Tibial nerve (tissue), 4 donors: ENCODE data around the gene CXCL10. TPM values are rescaled to one million over a fixed set of nuclear protein-coding genes. Genes with fewer than 3 reads are reported as not detected.
"Not testable (repeated sequence)": the region's sequence is repeated elsewhere in the genome, so short reads cannot be mapped to it uniquely, and the experiment has no call there.

Source experiments
- DNase-seq, 2 donors: peaks; one replicate each; pipeline ENCODE4 v3.0.0-alpha.2; 2019; ENCODE audit warnings: low spot score in 2 of 2
- H3K27ac ChIP-seq, 4 donors: fragments of 200-600 bp; sonication (generic) in 3 of 4; one replicate each; pipeline ENCODE4 v1.5.1; 2017 to 2019; ENCODE audit warnings: mild to moderate bottlenecking in 1 of 4
- H3K27me3 ChIP-seq, 2 donors: fragments of 200-600 bp; sonication (generic) in 1 of 2; one replicate each; pipeline versions ENCODE4 v1.5.1 to v1.6.0; 2017 to 2019
- H3K36me3 ChIP-seq, 3 donors: fragments of 200-600 bp; sonication (generic); one replicate each; pipeline ENCODE4 v1.5.1; 2018 to 2019
- H3K4me1 ChIP-seq, 4 donors: fragments of 200-600 bp; sonication (generic) in 3 of 4; one replicate each; pipeline ENCODE4 v1.5.1; 2017 to 2019
- H3K4me3 ChIP-seq, 4 donors: fragments of 200-600 bp; sonication (generic) in 3 of 4; one replicate each; pipeline ENCODE4 v1.5.1; 2017 to 2019; ENCODE audit warnings: mild to moderate bottlenecking in 1 of 4, moderate library complexity in 1 of 4
- H3K9me3 ChIP-seq, 4 donors: fragments of 200-600 bp; sonication (generic) in 3 of 4; one replicate each; pipeline ENCODE4 v1.5.1; 2017 to 2019
- EP300 ChIP-seq, 2 donors: sonication (generic); formaldehyde crosslinking; IDR thresholded peaks; one replicate each; pipeline ENCODE4 v1.6.1; 2017; ENCODE audit warnings: antibody characterized with exemption in 2 of 2, mild to moderate bottlenecking in 1 of 2
- POLR2A ChIP-seq, 2 donors: fragments of 450-650 bp; IDR thresholded peaks; one replicate each; pipeline ENCODE4 v1.6.1; 2017; ENCODE audit warnings: antibody characterized with exemption in 2 of 2, mild to moderate bottlenecking in 2 of 2, moderate library complexity in 2 of 2
- WGBS, 2 donors: methylation state at CpG; one replicate each; pipeline ENCODE4 v1.1.5; 2018; 5-methylcytosine and 5-hydroxymethylcytosine counted together
- total RNA-seq, 4 donors: library from RNA; depleted of rRNA; stranded (reverse); fragments of >200 nt; gene quantifications; one replicate each; pipeline ENCODE4 v1.1.0, GENCODE V29; 2016
- TF ChIP-seq, protein P1 (sequence below), 5 experiments: fragments of 200-600 bp in 3 of 5; fragments of 450-650 bp in 2 of 5; sonication (generic) in 3 of 5; IDR thresholded peaks; one replicate each; pipeline ENCODE4 v1.5.1; 2016 to 2019; ENCODE audit warnings: antibody characterized with exemption in 5 of 5, mild to moderate bottlenecking in 3 of 5, moderate library complexity in 2 of 5

The CXCL10 gene
- total RNA-seq, 4 donors from 2014 or later: 1.2 to 2.8 TPM; not detected in 2

DNA sequence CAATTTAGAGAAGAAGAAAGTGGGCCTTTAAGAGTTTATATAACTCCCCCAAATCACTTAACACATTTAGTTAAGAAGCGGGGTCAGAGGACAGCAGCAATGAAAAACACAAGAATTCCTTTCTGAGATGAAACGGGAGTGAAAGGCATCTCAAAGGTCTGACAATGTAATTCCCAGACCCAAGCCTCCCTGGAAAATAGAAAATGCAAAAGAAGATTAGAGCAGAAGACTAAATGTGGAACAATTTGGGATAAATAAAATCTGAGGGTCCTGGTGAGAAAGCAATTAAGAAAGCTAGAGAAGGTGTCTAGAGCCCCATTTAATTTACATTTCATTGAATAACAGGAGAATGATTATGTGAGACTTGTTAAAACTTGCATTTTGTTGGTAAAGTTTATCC lies 32.1 kb upstream of the CXCL10 start:
- H3K27me3 ChIP-seq: no peaks in the 10 kb centered on the region
- H3K27ac ChIP-seq: peak overlapping the region in 3 of 4 donors; percentile 57 to 85 (median 62)
- WGBS, 2 donors: 19 to 24% methylated on average over 2 of the region's 2 CpGs
- H3K4me3 ChIP-seq: peak overlapping the region in 2 of 4 donors; percentile 11 to 21
- no peak for DNase-seq
- H3K9me3 ChIP-seq: no peaks in the 10 kb centered on the region
- peaks cover 0 to 11% (median 4%) of the 10 kb centered on the region in 4 donors for H3K4me1 ChIP-seq
- H3K36me3 ChIP-seq: no peaks in the 10 kb centered on the region
- TF ChIP-seq POLR2A (IDR thresholded peaks at IDR 0.05) (no peak), EP300 (IDR thresholded peaks at IDR 0.05) (no peak)
- TF ChIP-seq, protein P1, sequence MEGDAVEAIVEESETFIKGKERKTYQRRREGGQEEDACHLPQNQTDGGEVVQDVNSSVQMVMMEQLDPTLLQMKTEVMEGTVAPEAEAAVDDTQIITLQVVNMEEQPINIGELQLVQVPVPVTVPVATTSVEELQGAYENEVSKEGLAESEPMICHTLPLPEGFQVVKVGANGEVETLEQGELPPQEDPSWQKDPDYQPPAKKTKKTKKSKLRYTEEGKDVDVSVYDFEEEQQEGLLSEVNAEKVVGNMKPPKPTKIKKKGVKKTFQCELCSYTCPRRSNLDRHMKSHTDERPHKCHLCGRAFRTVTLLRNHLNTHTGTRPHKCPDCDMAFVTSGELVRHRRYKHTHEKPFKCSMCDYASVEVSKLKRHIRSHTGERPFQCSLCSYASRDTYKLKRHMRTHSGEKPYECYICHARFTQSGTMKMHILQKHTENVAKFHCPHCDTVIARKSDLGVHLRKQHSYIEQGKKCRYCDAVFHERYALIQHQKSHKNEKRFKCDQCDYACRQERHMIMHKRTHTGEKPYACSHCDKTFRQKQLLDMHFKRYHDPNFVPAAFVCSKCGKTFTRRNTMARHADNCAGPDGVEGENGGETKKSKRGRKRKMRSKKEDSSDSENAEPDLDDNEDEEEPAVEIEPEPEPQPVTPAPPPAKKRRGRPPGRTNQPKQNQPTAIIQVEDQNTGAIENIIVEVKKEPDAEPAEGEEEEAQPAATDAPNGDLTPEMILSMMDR (IDR thresholded peaks at IDR 0.05): no peak

DNA sequence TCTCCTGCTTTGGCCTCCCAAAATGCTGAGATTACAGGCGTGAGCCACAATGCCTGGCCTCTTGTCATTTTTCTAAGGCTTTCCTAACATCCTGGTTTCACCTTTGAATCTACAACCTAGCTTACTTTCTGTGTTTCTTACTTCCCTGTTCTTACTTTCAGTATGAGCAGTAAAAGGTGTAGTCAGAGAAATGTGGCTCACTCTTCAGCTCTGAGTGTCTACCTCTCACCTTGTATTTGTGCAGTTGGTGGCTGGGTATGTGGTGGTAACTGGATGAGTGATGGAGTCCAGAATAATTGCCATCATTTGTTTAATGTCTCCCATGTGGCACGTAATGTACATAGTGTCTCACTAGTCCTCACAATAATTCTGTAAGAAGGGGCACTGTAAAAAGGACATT lies 31.7 kb upstream of the CXCL10 start:
- TF ChIP-seq EP300 (IDR thresholded peaks at IDR 0.05) (no peak), POLR2A (IDR thresholded peaks at IDR 0.05) (no peak)
- TF ChIP-seq, protein P1 (IDR thresholded peaks at IDR 0.05): no peak
- Histone ChIP-seq H3K4me1 (peaks cover 0 to 11% (median 2%) of the 10 kb centered on the region in 4 donors), H3K36me3 (no peaks in the 10 kb centered on the region), H3K27me3 (no peaks in the 10 kb centered on the region), H3K4me3 (peak overlapping the region in 2 of 4 donors; percentile 11 to 21), H3K27ac (peak overlapping the region in 3 of 4 donors; percentile 57 to 85 (median 62)), H3K9me3 (no peaks in the 10 kb centered on the region)
- WGBS, 2 donors: 42 to 50% methylated on average over 2 of the region's 2 CpGs
- no peak for DNase-seq

DNA sequence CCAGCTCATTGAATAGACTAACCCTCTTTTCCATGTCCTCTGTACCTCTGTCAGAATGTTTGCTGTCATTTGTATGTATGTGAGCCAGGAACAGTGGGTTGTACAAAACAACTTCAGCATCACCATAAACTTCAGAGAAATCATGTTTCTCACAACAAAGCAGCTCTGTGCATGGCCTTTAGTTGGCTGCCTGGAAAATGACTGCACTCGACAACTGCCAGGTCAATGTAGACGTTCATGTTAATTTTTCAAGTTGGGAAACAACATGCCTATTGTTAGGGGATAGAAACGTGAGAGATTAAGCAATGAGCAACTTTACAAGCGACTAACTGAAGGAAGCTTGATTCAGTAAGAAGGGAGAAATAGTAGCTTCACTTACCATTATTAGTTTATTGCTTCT lies 30.4 kb upstream of the CXCL10 start:
- TF ChIP-seq, protein P1 (IDR thresholded peaks at IDR 0.05): no peak
- peak in 1 of 2 donors; percentile 29 for TF ChIP-seq POLR2A (IDR thresholded peaks at IDR 0.05)
- peak; percentile 18 to 73 for TF ChIP-seq EP300 (IDR thresholded peaks at IDR 0.05)
- 20 to 26% methylated on average over 4 of the region's 4 CpGs for WGBS, 2 donors
- H3K4me1 ChIP-seq: peaks cover 0 to 11% (median 2%) of the 10 kb centered on the region in 4 donors

DNA sequence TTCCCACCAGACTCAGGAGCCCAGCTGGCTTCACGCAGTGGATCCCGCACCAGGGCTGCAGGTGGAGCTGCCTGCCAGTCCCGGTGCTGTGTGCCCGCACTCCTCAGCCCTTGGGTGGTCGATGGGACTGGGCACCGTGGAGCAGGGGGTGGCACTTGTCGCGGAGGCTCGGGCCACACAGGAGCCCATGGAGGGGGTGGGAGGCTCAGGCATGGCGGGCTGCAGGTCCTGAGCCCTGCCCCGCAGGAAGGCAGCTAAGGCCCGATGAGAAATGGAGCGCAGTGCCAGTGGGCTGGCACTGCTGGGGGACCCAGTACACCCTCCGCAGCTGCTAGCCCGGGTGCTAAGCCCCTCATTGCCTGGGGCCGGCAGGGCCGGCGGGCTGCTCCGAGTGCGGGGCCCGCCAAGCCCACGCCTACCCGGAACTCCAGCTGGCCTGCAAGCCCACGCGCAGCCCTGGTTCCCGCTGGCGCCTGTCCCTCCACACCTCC lies 27.3 kb upstream of the CXCL10 start:
- not testable (repeated sequence) for H3K4me1 ChIP-seq, H3K27ac ChIP-seq
- WGBS, 2 donors: 96 to 97% methylated on average over 13 to 14 of the region's 27 CpGs

More for the DNA sequence above, 30.4 kb upstream of the CXCL10 start:
- Histone ChIP-seq H3K9me3 (no peaks in the 10 kb centered on the region), H3K27ac (peak overlapping the region; percentile 21 to 85 (median 60)), H3K36me3 (no peaks in the 10 kb centered on the region), H3K27me3 (no peaks in the 10 kb centered on the region), H3K4me3 (no peak overlapping the region)
- DNase-seq: no peak

DNA sequence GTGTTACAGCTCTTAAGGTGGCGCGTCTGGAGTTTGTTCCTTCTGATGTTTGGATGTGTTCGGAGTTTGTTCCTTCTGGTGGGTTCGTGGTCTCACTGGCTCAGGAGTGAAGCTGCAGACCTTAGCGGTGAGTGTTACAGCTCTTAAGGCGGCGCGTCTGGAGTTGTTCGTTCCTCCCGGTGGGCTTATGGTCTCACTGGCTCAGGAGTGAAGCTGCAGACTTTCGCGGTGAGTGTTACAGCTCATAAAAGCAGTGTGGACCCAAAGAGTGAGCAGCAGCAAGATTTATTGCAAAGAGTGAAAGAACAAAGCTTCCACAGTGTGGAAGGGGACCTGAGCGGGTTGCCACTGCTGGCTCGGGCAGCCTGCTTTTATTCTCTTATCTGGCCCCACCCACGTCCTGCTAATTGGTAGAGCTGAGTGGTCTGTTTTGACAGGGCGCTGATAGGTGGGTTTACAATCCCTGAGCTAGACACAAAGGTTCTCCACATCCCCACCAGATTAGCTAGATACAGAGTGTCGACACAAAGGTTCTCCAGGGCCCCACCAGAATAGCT lies 26.6 kb upstream of the CXCL10 start:
- H3K4me3 ChIP-seq, DNase-seq, H3K36me3 ChIP-seq, H3K27me3 ChIP-seq, H3K9me3 ChIP-seq, H3K4me1 ChIP-seq, H3K27ac ChIP-seq: not testable (repeated sequence)
- WGBS, 2 donors: 85 to 88% methylated on average over 17 of the region's 17 CpGs

More for the DNA sequence above, 27.3 kb upstream of the CXCL10 start:
- not testable (repeated sequence) for H3K4me3 ChIP-seq, H3K27me3 ChIP-seq, H3K36me3 ChIP-seq, H3K9me3 ChIP-seq, DNase-seq

DNA sequence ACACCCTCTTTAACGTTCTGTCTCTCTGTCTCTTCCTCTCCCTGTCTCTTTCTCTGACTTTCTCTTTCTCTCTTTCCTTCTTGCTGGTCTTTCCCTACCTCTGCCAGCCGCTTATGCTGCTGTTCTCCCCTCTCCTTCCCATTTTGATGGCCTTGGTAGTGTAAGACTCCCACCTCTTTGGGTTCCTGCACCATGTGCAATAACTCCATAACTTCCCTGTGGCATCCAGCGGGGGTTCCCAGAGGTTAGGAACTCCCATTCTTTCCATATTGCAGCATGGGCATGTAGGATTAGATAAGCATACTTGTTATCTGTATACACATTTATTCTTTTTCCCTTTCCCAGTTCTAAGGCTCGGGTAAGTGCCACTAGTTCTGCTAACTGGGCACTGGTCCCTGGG lies 21.4 kb upstream of the CXCL10 start:
- H3K36me3 ChIP-seq, H3K4me3 ChIP-seq, H3K4me1 ChIP-seq, H3K27me3 ChIP-seq, H3K27ac ChIP-seq, DNase-seq, H3K9me3 ChIP-seq: not testable (repeated sequence)
- 81 to 86% methylated on average over 4 of the region's 4 CpGs for WGBS, 2 donors

DNA sequence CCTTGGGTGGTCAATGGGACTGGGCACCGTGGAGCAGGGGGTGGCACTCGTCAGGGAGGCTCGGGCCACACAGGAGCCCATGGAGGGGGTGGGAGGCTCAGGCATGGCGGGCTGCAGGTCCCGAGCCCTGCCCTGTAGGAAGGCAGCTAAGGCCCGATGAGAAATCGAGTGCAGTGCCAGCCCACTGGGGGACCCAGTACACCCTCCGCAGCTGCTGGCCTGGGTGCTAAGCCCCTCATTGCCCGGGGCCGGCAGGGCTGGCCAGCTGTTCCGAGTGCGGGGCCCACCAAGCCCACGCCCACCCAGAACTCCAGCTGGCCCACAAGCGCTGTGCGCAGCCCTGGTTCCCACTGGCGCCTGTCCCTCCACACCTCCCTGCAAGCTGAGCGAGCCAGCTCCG lies 20.0 kb upstream of the CXCL10 start:
- DNase-seq, H3K27ac ChIP-seq, H3K4me1 ChIP-seq, H3K9me3 ChIP-seq, H3K27me3 ChIP-seq, H3K36me3 ChIP-seq, H3K4me3 ChIP-seq: not testable (repeated sequence)
- WGBS, 2 donors: 98 to 100% methylated on average over 8 to 15 of the region's 18 CpGs

DNA sequence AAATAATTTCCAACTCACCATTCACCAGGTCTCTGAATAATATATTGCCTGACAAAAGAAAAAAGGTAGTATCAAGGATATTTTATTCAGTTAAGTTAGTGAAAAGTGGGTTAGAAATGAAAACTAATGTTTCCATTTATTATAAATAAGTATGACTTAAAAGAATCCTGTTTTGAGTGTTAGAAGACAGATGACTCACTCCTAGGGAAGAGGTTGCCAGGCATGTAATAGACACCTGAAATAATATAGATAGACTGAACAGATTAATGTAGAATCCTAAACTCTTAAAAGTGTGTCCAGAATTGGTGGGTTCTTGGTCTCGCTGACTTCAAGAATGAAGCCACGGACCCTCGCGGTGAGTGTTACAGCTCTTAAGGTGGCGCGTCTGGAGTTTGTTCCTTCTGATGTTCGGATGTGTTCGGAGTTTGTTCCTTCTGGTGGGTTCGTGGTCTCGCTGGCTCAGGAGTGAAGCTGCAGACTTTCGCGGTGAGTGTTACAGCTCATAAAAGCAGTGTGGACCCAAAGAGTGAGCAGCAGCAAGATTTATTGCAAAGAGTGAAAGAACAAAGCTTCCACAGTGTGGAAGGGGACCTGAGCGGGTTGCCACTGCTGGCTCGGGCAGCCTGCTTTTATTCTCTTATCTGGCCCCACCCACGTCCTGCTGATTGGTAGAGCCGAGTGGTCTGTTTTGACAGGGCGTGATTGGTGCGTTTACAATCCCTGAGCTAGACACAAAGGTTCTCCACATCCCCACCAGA lies 19.1 kb upstream of the CXCL10 start:
- not testable (repeated sequence) for H3K4me1 ChIP-seq, H3K4me3 ChIP-seq, H3K36me3 ChIP-seq, DNase-seq, H3K27me3 ChIP-seq, H3K27ac ChIP-seq, H3K9me3 ChIP-seq
- 80 to 84% methylated on average over 14 to 17 of the region's 18 CpGs for WGBS, 2 donors
